Measurements from ENCODE around the gene KRT27. TPM values are rescaled to one million over a fixed set of nuclear protein-coding genes. Genes with fewer than 3 reads are reported as not detected.

Gene KRT27
- total and polyA plus RNA-seq, 9 of the 15 experiments (the other 6 are each of a cell fraction or from before 2014, with no cell fraction given), result 0.10 TPM; not detected in 8

DNA sequence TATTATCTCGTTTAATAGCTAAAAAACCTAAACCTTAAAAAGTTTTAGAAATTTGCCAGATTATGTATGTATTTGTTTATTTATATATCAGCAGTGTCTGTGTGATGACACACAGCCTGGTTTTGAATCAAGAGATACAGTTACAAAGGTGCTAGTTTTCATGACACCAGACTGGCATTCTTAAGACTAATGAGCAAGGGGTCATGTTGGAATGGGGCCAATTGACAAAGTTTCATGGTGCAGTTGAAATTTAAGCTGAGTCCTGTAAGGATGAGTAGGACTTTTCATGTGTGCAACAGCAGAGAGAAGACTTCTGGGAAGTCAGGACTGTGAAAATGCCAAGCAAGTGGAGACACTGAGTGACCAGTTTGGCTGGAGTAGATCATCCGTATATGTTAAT lies 43.2 kb upstream of the KRT27 start:
- no peaks in the 10 kb centered on the region for H3K9me3 ChIP-seq (replicated peaks; ENCODE audit: control insufficient read depth, insufficient read depth, low read depth, low read length)
- H3K27ac ChIP-seq (ENCODE audit: extremely low read depth, low read depth, low read length), result peak overlapping the region; percentile 88; the same call in 2 of the 3 replicates
- peak in 1 of 4 experiments; percentile 53 for DNase-seq (ENCODE audit: extremely low read depth in 1 of 4, low spot score in 3 of 4)
- intact Hi-C loops (cut with micrococcal nuclease) (no loop called here), in situ Hi-C loops (cut with MboI) (no loop called here)
- peaks cover 16% of the 10 kb centered on the region; the same call in 2 of the 3 replicates for H3K36me3 ChIP-seq (ENCODE audit: control insufficient read depth, insufficient read depth, low read length)
- 41% methylated on average over 2 of the region's 2 CpGs for WGBS (ENCODE audit: insufficient coverage, low coverage, missing lambda C conversion rate)
- ChIA-PET POLR2A (interaction anchor here (0.6 to 0.9 kb wide), 2 partner anchors 13 to 87 kb away, joined by 3 read pairs; no protein-coding TSS in a partner anchor), CTCF (ENCODE audit: low intra/inter-chr PET ratio) (no interaction called here)
- H3K4me1 ChIP-seq (replicated peaks in 1 of 2; ENCODE audit: control insufficient read depth in 2 of 2, insufficient read depth in 2 of 2, low read length in 2 of 2), result peaks cover 34 to 65% of the 10 kb centered on the region in 2 experiments
- H3K9ac ChIP-seq (ENCODE audit: insufficient read depth in 1 of 2, low read depth in 2 of 2, low read length in 2 of 2), result peak overlapping the region in 1 of 2 experiments; percentile 88; a peak in 1 of 4 replicates
- H2AFZ ChIP-seq (ENCODE audit: low read depth, low read length), result no peak overlapping the region; the same call in 1 of the 2 replicates
- peak overlapping the region; percentile 37; the same call in 1 of the 2 replicates for H3K4me2 ChIP-seq (ENCODE audit: insufficient read depth, low read length)
- no TSS peak for BruUV-seq (replicated peaks)
- no peaks in the 10 kb centered on the region for H3K27me3 ChIP-seq (ENCODE audit: control insufficient read depth in 2 of 2, insufficient read depth in 2 of 2, low read length in 2 of 2)
- FAIRE-seq, result no peak
- H3K79me2 ChIP-seq (ENCODE audit: control insufficient read depth, insufficient read depth, low read length), result peaks cover 78% of the 10 kb centered on the region
- no peaks in the 10 kb centered on the region for H4K20me1 ChIP-seq (replicated peaks; ENCODE audit: control insufficient read depth, insufficient read depth, low read length)
- ATAC-seq, result no peak
- TF ChIP-seq, protein P1, sequence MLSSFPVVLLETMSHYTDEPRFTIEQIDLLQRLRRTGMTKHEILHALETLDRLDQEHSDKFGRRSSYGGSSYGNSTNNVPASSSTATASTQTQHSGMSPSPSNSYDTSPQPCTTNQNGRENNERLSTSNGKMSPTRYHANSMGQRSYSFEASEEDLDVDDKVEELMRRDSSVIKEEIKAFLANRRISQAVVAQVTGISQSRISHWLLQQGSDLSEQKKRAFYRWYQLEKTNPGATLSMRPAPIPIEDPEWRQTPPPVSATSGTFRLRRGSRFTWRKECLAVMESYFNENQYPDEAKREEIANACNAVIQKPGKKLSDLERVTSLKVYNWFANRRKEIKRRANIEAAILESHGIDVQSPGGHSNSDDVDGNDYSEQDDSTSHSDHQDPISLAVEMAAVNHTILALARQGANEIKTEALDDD (IDR thresholded peaks at IDR 0.05), result 0 out of 2 replicates have a peak, but pooled peaks have one; percentile 5
- TF ChIP-seq GATAD2A (IDR thresholded peaks at IDR 0.05) (peak; percentile 20; the same call in 1 of the 2 replicates), NFIC (IDR thresholded peaks at IDR 0.05) (peak; percentile 83)
- TF ChIP-seq, protein P2, sequence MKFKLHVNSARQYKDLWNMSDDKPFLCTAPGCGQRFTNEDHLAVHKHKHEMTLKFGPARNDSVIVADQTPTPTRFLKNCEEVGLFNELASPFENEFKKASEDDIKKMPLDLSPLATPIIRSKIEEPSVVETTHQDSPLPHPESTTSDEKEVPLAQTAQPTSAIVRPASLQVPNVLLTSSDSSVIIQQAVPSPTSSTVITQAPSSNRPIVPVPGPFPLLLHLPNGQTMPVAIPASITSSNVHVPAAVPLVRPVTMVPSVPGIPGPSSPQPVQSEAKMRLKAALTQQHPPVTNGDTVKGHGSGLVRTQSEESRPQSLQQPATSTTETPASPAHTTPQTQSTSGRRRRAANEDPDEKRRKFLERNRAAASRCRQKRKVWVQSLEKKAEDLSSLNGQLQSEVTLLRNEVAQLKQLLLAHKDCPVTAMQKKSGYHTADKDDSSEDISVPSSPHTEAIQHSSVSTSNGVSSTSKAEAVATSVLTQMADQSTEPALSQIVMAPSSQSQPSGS (CRISPR knock-in tag; IDR thresholded peaks at IDR 0.05), result no peak
- TF ChIP-seq, protein P3, sequence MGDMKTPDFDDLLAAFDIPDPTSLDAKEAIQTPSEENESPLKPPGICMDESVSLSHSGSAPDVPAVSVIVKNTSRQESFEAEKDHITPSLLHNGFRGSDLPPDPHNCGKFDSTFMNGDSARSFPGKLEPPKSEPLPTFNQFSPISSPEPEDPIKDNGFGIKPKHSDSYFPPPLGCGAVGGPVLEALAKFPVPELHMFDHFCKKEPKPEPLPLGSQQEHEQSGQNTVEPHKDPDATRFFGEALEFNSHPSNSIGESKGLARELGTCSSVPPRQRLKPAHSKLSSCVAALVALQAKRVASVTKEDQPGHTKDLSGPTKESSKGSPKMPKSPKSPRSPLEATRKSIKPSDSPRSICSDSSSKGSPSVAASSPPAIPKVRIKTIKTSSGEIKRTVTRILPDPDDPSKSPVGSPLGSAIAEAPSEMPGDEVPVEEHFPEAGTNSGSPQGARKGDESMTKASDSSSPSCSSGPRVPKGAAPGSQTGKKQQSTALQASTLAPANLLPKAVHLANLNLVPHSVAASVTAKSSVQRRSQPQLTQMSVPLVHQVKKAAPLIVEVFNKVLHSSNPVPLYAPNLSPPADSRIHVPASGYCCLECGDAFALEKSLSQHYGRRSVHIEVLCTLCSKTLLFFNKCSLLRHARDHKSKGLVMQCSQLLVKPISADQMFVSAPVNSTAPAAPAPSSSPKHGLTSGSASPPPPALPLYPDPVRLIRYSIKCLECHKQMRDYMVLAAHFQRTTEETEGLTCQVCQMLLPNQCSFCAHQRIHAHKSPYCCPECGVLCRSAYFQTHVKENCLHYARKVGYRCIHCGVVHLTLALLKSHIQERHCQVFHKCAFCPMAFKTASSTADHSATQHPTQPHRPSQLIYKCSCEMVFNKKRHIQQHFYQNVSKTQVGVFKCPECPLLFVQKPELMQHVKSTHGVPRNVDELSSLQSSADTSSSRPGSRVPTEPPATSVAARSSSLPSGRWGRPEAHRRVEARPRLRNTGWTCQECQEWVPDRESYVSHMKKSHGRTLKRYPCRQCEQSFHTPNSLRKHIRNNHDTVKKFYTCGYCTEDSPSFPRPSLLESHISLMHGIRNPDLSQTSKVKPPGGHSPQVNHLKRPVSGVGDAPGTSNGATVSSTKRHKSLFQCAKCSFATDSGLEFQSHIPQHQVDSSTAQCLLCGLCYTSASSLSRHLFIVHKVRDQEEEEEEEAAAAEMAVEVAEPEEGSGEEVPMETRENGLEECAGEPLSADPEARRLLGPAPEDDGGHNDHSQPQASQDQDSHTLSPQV (IDR thresholded peaks at IDR 0.05), result peak; percentile 63
- H3K4me3 ChIP-seq, result no peak overlapping the region
- H3K9me1 ChIP-seq (ENCODE audit: control insufficient read depth, insufficient read depth, low read length), result no peaks in the 10 kb centered on the region

All from K562 (cell line).